Mesenchymal stem cell (in vitro differentiated cells and primary cell): Measurements from ENCODE around the gene MPST.

Source experiments
- DNase-seq: peaks from one replicate; pipeline ENCODE4 v3.0.0-alpha.2; 2013
- H2AFZ ChIP-seq: one replicate; pipeline ENCODE4 v1.6.1; 2013; ENCODE audit warnings: low read depth, mild to moderate bottlenecking, control low read depth, inconsistent platforms, low read length, moderate library complexity
- H2AK5ac ChIP-seq: 2 replicates; pipeline ENCODE4 v1.6.1; 2013; ENCODE audit warnings: low read length, moderate library complexity, mild to moderate bottlenecking, inconsistent platforms; ENCODE audit not compliant: severe bottlenecking
- H2BK120ac ChIP-seq: one replicate; pipeline ENCODE4 v1.6.1; 2013; ENCODE audit warnings: low read depth, mild to moderate bottlenecking, inconsistent platforms, low read length, moderate library complexity
- H2BK12ac ChIP-seq, 2 experiments: one replicate each; pipeline ENCODE4 v1.6.1; 2013; ENCODE audit warnings: inconsistent platforms in 2 of 2, low read length in 2 of 2, mild to moderate bottlenecking in 2 of 2, moderate library complexity in 2 of 2, control low read depth in 1 of 2
- H2BK15ac ChIP-seq: one replicate; pipeline ENCODE4 v1.6.1; 2013; ENCODE audit warnings: mild to moderate bottlenecking, low read depth, inconsistent platforms; ENCODE audit not compliant: poor library complexity, severe bottlenecking
- H2BK5ac ChIP-seq: 2 replicates; pipeline ENCODE4 v1.6.1; 2013; ENCODE audit warnings: low read depth, mild to moderate bottlenecking, low read length, control low read depth, inconsistent platforms; ENCODE audit not compliant: poor library complexity, severe bottlenecking
- H3K14ac ChIP-seq, 2 experiments: one replicate each; pipeline ENCODE4 v1.6.1; 2013; ENCODE audit warnings: inconsistent platforms in 2 of 2, low read length in 2 of 2, control low read depth in 1 of 2, mild to moderate bottlenecking in 1 of 2, moderate library complexity in 1 of 2
- H3K18ac ChIP-seq, 2 experiments: one replicate each; pipeline ENCODE4 v1.6.1; 2013; ENCODE audit warnings: inconsistent platforms in 2 of 2, low read length in 2 of 2, control low read depth in 1 of 2, low read depth in 1 of 2, mild to moderate bottlenecking in 1 of 2
- H3K23ac ChIP-seq, 2 experiments: one replicate each; pipeline ENCODE4 v1.6.1; 2013; ENCODE audit warnings: inconsistent platforms in 2 of 2, low read length in 2 of 2, mild to moderate bottlenecking in 2 of 2, moderate library complexity in 2 of 2, control low read depth in 1 of 2
- H3K27ac ChIP-seq: 2 replicates; pipeline ENCODE4 v1.5.1; 2013; ENCODE audit warnings: mild to moderate bottlenecking, moderate library complexity, low read length, control low read depth, inconsistent platforms; ENCODE audit not compliant: poor library complexity, severe bottlenecking
- H3K27me3 ChIP-seq, 2 experiments: 2 replicates each; pipeline versions ENCODE4 v1.6.1 to v1.7.0; 2013; ENCODE audit warnings: low read length in 2 of 2, mild to moderate bottlenecking in 2 of 2, moderate library complexity in 2 of 2, control low read depth in 1 of 2, inconsistent platforms in 1 of 2; ENCODE audit not compliant: control insufficient read depth in 1 of 2, insufficient read depth in 1 of 2
- H3K36me3 ChIP-seq, 2 experiments: 2 replicates each; pipeline versions ENCODE4 v1.6.1 to v1.7.0; 2013; ENCODE audit warnings: low read length in 2 of 2, control low read depth in 1 of 2, inconsistent platforms in 1 of 2, low read depth in 1 of 2, mild to moderate bottlenecking in 1 of 2; ENCODE audit not compliant: insufficient read depth in 2 of 2, control insufficient read depth in 1 of 2
- H3K4ac ChIP-seq, 2 experiments: one replicate each; pipeline ENCODE4 v1.6.1; 2013; ENCODE audit warnings: inconsistent platforms in 2 of 2, low read length in 2 of 2, mild to moderate bottlenecking in 2 of 2, moderate library complexity in 2 of 2, control low read depth in 1 of 2, low read depth in 1 of 2
- H3K4me1 ChIP-seq: 2 replicates; pipeline ENCODE4 v1.6.1; 2013; ENCODE audit warnings: low read depth, low read length, control low read depth; ENCODE audit not compliant: control insufficient read depth, insufficient read depth
- H3K4me2 ChIP-seq: 2 replicates; pipeline ENCODE4 v1.6.1; 2013; ENCODE audit warnings: low read length, mild to moderate bottlenecking, inconsistent platforms; ENCODE audit not compliant: poor library complexity, severe bottlenecking
- H3K4me3 ChIP-seq, 2 experiments: 2 replicates each; pipeline versions ENCODE4 v1.5.1 to v1.7.0; 2013; ENCODE audit warnings: low read length in 2 of 2, mild to moderate bottlenecking in 2 of 2, control low read depth in 1 of 2, low read depth in 1 of 2; ENCODE audit not compliant: insufficient read depth in 1 of 2
- H3K79me1 ChIP-seq: replicated peaks from 2 replicates; pipeline ENCODE4 v1.6.1; 2013; ENCODE audit warnings: mild to moderate bottlenecking, control low read depth, low read length, inconsistent platforms; ENCODE audit not compliant: poor library complexity, severe bottlenecking
- H3K9ac ChIP-seq: 2 replicates; pipeline ENCODE4 v1.7.0; 2013; ENCODE audit warnings: mild to moderate bottlenecking, low read length, moderate library complexity
- H3K9me3 ChIP-seq: 2 replicates; pipeline ENCODE4 v1.7.0; 2013; ENCODE audit warnings: mild to moderate bottlenecking, low read length; ENCODE audit not compliant: control insufficient read depth
- H4K8ac ChIP-seq: one replicate; pipeline ENCODE4 v1.6.1; 2013; ENCODE audit warnings: inconsistent platforms, mild to moderate bottlenecking, low read length, moderate library complexity
- H4K91ac ChIP-seq: one replicate; pipeline ENCODE4 v1.6.1; 2013; ENCODE audit warnings: mild to moderate bottlenecking, low read length, inconsistent platforms
- WGBS: methylation state at CpG from one replicate; pipeline ENCODE4 v1.1.7; 2013; ENCODE audit warnings: mixed read lengths; 5-methylcytosine and 5-hydroxymethylcytosine counted together

The MPST gene

DNA sequence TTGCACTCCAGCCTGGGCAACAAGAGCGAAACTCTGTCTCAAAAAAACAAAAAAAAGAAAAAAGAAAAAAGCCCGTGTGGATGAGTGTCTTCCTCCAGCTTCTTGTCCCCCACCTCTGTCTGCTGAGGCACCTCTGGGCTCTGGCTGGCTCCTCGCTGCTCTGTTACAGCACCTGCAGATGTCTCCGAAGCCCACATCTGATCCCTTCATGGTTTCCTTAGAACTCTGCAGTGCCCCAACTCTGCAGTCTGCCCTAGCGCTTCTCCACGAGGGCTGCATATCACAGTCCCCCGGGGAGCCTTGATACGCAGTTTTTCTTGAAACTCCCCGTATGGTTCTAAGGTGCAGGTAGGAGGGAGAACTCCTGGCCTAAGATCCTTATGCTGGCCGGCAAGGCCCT, 47.9 kb downstream of the MPST start:
- Histone ChIP-seq H3K27me3 (peaks cover 49 to 54% of the 10 kb centered on the region in 2 experiments), H3K9ac (no peak overlapping the region), H3K27ac (no peak overlapping the region), H2BK12ac (no peak overlapping the region), H2AFZ (no peak overlapping the region), H3K4me1 (peaks cover 3% of the 10 kb centered on the region), H2BK15ac (peak overlapping the region; percentile 30), H3K36me3 (peaks cover 0 to 12% of the 10 kb centered on the region in 2 experiments), H4K91ac (no peak overlapping the region), H3K9me3 (no peaks in the 10 kb centered on the region), H3K79me1 (no peaks in the 10 kb centered on the region), H2BK5ac (no peak overlapping the region), H3K4me3 (no peak overlapping the region), H3K18ac (no peak overlapping the region), H2AK5ac (no peak overlapping the region), H3K14ac (no peak overlapping the region), H3K4ac (no peak overlapping the region), H3K4me2 (no peak overlapping the region), H2BK120ac (no peak overlapping the region), H3K23ac (no peak overlapping the region), H4K8ac (no peak overlapping the region)
- DNase-seq, result no peak
- 80% methylated on average over 10 of the region's 10 CpGs for WGBS

DNA sequence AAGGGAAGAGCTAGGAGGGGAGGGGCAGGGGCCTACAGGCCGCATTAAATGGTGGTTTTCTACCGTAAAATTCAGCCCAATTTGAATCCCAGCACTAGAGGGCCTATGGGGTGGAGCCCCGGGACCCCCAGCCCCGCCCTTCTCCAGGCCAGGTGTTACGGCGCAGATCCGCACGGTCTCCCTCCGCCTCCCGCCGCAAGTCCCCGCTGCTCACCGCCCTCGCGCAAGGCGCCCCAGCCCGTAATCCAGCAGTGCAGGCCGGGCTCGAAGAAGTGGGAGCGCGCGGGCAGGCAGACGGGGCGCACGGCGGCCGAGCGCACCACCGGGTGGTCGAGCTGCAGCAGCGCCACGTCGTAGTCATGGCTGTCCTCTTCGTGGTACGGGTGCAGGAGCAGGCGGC, 49.3 kb downstream of the MPST start:
- H3K4me2 ChIP-seq, result no peak overlapping the region
- peaks cover 54 to 62% of the 10 kb centered on the region in 2 experiments for H3K27me3 ChIP-seq
- no peak overlapping the region for H2BK5ac ChIP-seq
- no peak overlapping the region for H2BK15ac ChIP-seq
- peak overlapping the region in 1 of 2 experiments; percentile 24 for H3K4me3 ChIP-seq
- no peak overlapping the region for H3K4ac ChIP-seq
- no peak overlapping the region for H3K14ac ChIP-seq
- peaks cover 2% of the 10 kb centered on the region for H3K9me3 ChIP-seq
- H4K8ac ChIP-seq, result no peak overlapping the region
- no peak overlapping the region for H3K9ac ChIP-seq
- no peak overlapping the region for H3K27ac ChIP-seq
- H2AK5ac ChIP-seq, result no peak overlapping the region
- no peak overlapping the region for H4K91ac ChIP-seq
- peaks cover 0 to 6% of the 10 kb centered on the region in 2 experiments for H3K36me3 ChIP-seq
- H2AFZ ChIP-seq, result no peak overlapping the region
- no peak overlapping the region for H3K18ac ChIP-seq
- no peak for DNase-seq
- WGBS, result 5% methylated on average over 20 of the region's 36 CpGs
- peak overlapping the region in 1 of 2 experiments; percentile 81 for H3K23ac ChIP-seq
- no peaks in the 10 kb centered on the region for H3K79me1 ChIP-seq
- no peak overlapping the region for H2BK12ac ChIP-seq
- peaks cover 3% of the 10 kb centered on the region for H3K4me1 ChIP-seq
- no peak overlapping the region for H2BK120ac ChIP-seq

DNA sequence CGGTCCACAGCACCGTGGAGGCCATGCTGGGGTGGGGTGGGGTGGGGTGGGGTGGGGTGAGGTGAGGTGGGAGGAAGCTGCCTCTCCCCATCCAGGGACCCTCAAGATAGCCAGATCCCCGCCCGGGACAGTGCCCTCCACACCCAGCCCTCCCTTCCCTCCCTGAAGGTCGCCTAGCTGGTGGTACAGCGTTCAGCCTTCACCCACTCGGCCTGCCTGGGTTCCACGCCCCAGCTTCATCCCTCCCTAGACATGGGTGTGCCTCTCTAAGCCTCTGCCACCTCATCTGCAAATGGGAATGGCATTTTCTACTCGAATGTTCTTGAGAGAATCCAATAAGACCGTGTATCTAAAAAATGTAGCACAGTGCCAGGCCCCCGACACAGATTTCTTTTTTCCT, 49.8 kb downstream of the MPST start:
- no peak overlapping the region for H2AFZ ChIP-seq
- H3K27ac ChIP-seq, result no peak overlapping the region
- peaks cover 0 to 2% of the 10 kb centered on the region in 2 experiments for H3K36me3 ChIP-seq
- H4K91ac ChIP-seq, result no peak overlapping the region
- DNase-seq, result no peak
- H3K14ac ChIP-seq, result no peak overlapping the region
- peaks cover 3% of the 10 kb centered on the region for H3K4me1 ChIP-seq
- no peak overlapping the region for H3K4me2 ChIP-seq
- no peak overlapping the region for H3K23ac ChIP-seq
- no peak overlapping the region for H2AK5ac ChIP-seq
- H3K4ac ChIP-seq, result no peak overlapping the region
- no peak overlapping the region for H3K9ac ChIP-seq
- H4K8ac ChIP-seq, result no peak overlapping the region
- peaks cover 57 to 67% of the 10 kb centered on the region in 2 experiments for H3K27me3 ChIP-seq
- H3K4me3 ChIP-seq, result no peak overlapping the region
- WGBS, result 52% methylated on average over 9 of the region's 11 CpGs
- H3K18ac ChIP-seq, result no peak overlapping the region
- peaks cover 2% of the 10 kb centered on the region for H3K9me3 ChIP-seq
- no peak overlapping the region for H2BK120ac ChIP-seq
- no peak overlapping the region for H2BK15ac ChIP-seq
- H2BK12ac ChIP-seq, result no peak overlapping the region
- no peak overlapping the region for H2BK5ac ChIP-seq
- no peaks in the 10 kb centered on the region for H3K79me1 ChIP-seq

DNA sequence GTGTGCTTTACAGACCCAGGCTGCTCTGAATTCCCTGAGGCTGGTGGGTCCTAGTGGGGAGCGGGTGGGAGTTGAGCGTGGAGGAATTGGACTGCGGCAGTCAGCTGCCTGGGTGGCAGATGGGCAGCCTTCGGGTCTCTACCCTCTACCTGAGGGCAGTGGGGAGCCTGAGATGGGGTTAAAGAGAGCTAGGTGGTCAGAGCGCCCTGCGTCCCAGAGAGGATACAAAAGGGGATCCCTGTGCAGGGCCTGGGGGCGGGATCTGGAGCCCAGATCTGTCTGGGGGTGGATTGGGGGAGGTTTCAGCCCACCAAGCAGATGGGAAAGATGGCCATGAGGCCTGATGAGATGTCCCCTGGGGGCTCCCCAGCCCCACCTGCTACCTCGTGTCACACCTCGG, 50.2 kb downstream of the MPST start:
- peaks cover 3% of the 10 kb centered on the region for H3K4me1 ChIP-seq
- no peak overlapping the region for H3K27ac ChIP-seq
- H3K4ac ChIP-seq, result no peak overlapping the region
- no peak overlapping the region for H2AK5ac ChIP-seq
- H3K4me3 ChIP-seq, result no peak overlapping the region
- H3K36me3 ChIP-seq, result no peaks in the 10 kb centered on the region
- H2BK5ac ChIP-seq, result no peak overlapping the region
- WGBS, result 88% methylated on average over 9 of the region's 9 CpGs
- no peak overlapping the region for H3K23ac ChIP-seq
- H4K91ac ChIP-seq, result no peak overlapping the region
- no peak overlapping the region for H3K14ac ChIP-seq
- H3K9ac ChIP-seq, result no peak overlapping the region
- H4K8ac ChIP-seq, result no peak overlapping the region
- no peak overlapping the region for H2BK15ac ChIP-seq
- H3K18ac ChIP-seq, result no peak overlapping the region
- no peaks in the 10 kb centered on the region for H3K79me1 ChIP-seq
- no peak overlapping the region for H2BK12ac ChIP-seq
- peaks cover 2% of the 10 kb centered on the region for H3K9me3 ChIP-seq
- no peak for DNase-seq
- peaks cover 59 to 71% of the 10 kb centered on the region in 2 experiments for H3K27me3 ChIP-seq
- H3K4me2 ChIP-seq, result no peak overlapping the region
- no peak overlapping the region for H2BK120ac ChIP-seq
- H2AFZ ChIP-seq, result no peak overlapping the region
